Neural crest cell (in vitro differentiated cells): ENCODE data around the gene HAO1. TPM values are rescaled to one million over a fixed set of nuclear protein-coding genes. Genes with fewer than 3 reads are reported as not detected.
"Not testable (repeated sequence)": the region's sequence is repeated elsewhere in the genome, so short reads cannot be mapped to it uniquely, and the experiment has no call there.

Experiments
- DNase-seq: peaks from one replicate; pipeline ENCODE4 v3.0.0; 2021; ENCODE audit warnings: low read depth, mixed read lengths, low spot score
- H3K27ac Mint-ChIP-seq: one replicate; pipeline ENCODE4 v1.8.0; 2021; ENCODE audit warnings: mild to moderate bottlenecking, mixed read lengths; ENCODE audit not compliant: unreplicated experiment
- H3K27me3 Mint-ChIP-seq: 2 replicates; pipeline ENCODE4 v1.8.0; 2021; ENCODE audit warnings: low read depth, mild to moderate bottlenecking, mixed read lengths
- H3K36me3 Mint-ChIP-seq: 2 replicates; pipeline ENCODE4 v1.8.0; 2021; ENCODE audit warnings: low read depth, mild to moderate bottlenecking, mixed read lengths
- H3K4me1 Mint-ChIP-seq: 2 replicates; pipeline ENCODE4 v1.8.0; 2021; ENCODE audit warnings: mixed read lengths
- H3K4me3 Mint-ChIP-seq: one replicate; pipeline ENCODE4 v1.8.0; 2021; ENCODE audit warnings: mild to moderate bottlenecking, mixed read lengths
- H3K9me3 Mint-ChIP-seq: 2 replicates; pipeline ENCODE4 v1.8.0; 2021; ENCODE audit warnings: mixed read lengths
- total RNA-seq: library from RNA; stranded (reverse); gene quantifications from 2 replicates; pipeline ENCODE4 v1.2.1, GENCODE V29; 2021
- TF ChIP-seq, protein P1 (sequence below): fragments of 200-600 bp; sonication (generic); conservative IDR thresholded peaks from 2 replicates; pipeline ENCODE4 v1.5.0; 2021; ENCODE audit warnings: antibody characterized with exemption, mild to moderate bottlenecking

HAO1 gene
- total RNA-seq, 1 donor from 2014 or later, result not detected

- Mint-ChIP-seq H3K36me3 (no peaks in the 10 kb centered on the region), H3K4me1 (no peaks in the 10 kb centered on the region), H3K27me3 (no peaks in the 10 kb centered on the region), H3K9me3 (peaks cover 3% of the 10 kb centered on the region), H3K27ac (no peak overlapping the region), H3K4me3 (no peak overlapping the region)
- TF ChIP-seq, protein P1, sequence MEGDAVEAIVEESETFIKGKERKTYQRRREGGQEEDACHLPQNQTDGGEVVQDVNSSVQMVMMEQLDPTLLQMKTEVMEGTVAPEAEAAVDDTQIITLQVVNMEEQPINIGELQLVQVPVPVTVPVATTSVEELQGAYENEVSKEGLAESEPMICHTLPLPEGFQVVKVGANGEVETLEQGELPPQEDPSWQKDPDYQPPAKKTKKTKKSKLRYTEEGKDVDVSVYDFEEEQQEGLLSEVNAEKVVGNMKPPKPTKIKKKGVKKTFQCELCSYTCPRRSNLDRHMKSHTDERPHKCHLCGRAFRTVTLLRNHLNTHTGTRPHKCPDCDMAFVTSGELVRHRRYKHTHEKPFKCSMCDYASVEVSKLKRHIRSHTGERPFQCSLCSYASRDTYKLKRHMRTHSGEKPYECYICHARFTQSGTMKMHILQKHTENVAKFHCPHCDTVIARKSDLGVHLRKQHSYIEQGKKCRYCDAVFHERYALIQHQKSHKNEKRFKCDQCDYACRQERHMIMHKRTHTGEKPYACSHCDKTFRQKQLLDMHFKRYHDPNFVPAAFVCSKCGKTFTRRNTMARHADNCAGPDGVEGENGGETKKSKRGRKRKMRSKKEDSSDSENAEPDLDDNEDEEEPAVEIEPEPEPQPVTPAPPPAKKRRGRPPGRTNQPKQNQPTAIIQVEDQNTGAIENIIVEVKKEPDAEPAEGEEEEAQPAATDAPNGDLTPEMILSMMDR, result no peak
- DNase-seq, result no peak
Measured at GRCh38 chr20:7836076-7836475, 104.2 kb downstream of the HAO1 start.

DNA sequence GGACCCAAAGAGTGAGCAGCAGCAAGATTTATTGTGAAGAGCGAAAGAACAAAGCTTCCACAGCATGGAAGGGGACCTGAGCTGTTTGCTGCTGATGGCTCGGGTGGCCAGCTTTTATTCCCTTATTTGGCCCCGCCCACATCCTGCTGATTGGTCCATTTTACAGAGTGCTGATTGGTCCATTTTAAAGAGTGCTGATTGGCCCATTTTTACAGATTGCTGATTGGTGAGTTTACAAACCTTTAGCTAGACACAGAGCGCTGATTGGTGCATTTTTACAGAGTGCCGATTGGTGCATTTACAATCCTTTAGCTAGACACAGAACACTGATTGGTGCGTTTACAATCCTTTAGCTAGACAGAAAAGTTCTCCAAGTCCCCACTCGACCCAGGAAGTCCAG is 105.8 kb downstream of the HAO1 start:
- not testable (repeated sequence) for H3K27me3 Mint-ChIP-seq, H3K36me3 Mint-ChIP-seq, H3K9me3 Mint-ChIP-seq, H3K27ac Mint-ChIP-seq, H3K4me1 Mint-ChIP-seq, H3K4me3 Mint-ChIP-seq, DNase-seq

Other genes starting within 250 kb of the HAO1 start
- gene TMX4, start 79.3 kb upstream of the HAO1 start, total RNA-seq, result 18.0 and 22.7 TPM in 2 replicates
- 10.7 and 13.7 TPM in 2 replicates for gene PLCB1, start 191.8 kb upstream of the HAO1 start, total RNA-seq